Retina (tissue), 1 donor: ENCODE data around the gene EPS8L2.
A peak's percentile ranks its signal among the peaks of the same experiment; 100 is the strongest.

Source experiments
- DNase-seq: peaks from one replicate; pipeline ENCODE4 v3.0.0-alpha.2; 2016

The EPS8L2 gene

GRCh38 chr11:704781-705645 is 1.0 kb upstream of the EPS8L2 start:
- DNase-seq, result no peak

GRCh38 chr11:706439-706956 is 467 bp downstream of the EPS8L2 start:
- DNase-seq, result no peak

- no peak for DNase-seq
These were observed 1.2 kb downstream of the EPS8L2 start for GRCh38 chr11:706957-707816.

- no peak for DNase-seq
These were observed 1.9 kb downstream of the EPS8L2 start for GRCh38 chr11:707817-708420.

GRCh38 chr11:708511-708910 is 2.5 kb downstream of the EPS8L2 start:
- DNase-seq, result no peak

GRCh38 chr11:709109-709997 is 3.3 kb downstream of the EPS8L2 start:
- DNase-seq, result no peak

- no peak for DNase-seq
These were observed 8.4 kb downstream of the EPS8L2 start for GRCh38 chr11:714436-714835.

GRCh38 chr11:719214-720016 is 13.4 kb downstream of the EPS8L2 start:
- DNase-seq, result no peak

- no peak for DNase-seq
These were observed 14.1 kb downstream of the EPS8L2 start for GRCh38 chr11:720017-720641.

GRCh38 chr11:720642-721246 is 14.7 kb downstream of the EPS8L2 start:
- DNase-seq, result peak; percentile 67

GRCh38 chr11:721247-721740 is 15.3 kb downstream of the EPS8L2 start:
- no peak for DNase-seq

- no peak for DNase-seq
These were observed 15.8 kb downstream of the EPS8L2 start for GRCh38 chr11:721741-722345.

GRCh38 chr11:722346-722811 is 16.3 kb downstream of the EPS8L2 start:
- DNase-seq, result no peak

- no peak for DNase-seq
These were observed 17.3 kb downstream of the EPS8L2 start for GRCh38 chr11:723120-723883.

- no peak for DNase-seq
These were observed 18.2 kb downstream of the EPS8L2 start for GRCh38 chr11:724049-724777.

- DNase-seq, result no peak
These were observed 18.9 kb downstream of the EPS8L2 start for GRCh38 chr11:724778-725386.

GRCh38 chr11:725624-726202 is 19.7 kb downstream of the EPS8L2 start:
- DNase-seq, result no peak
